ENCODE measurements around the gene CTNND1. TPM values are rescaled to one million over a fixed set of nuclear protein-coding genes. Genes with fewer than 3 reads are reported as not detected.

Gene CTNND1
- polyA plus RNA-seq, 4 donors, result 62.2 to 195 (median 119) TPM

GRCh38 chr11:57732661-57733060 lies 28.9 kb upstream of the CTNND1 start:
- H3K9me3 ChIP-seq (ENCODE audit: control insufficient read depth in 2 of 2, insufficient read depth in 1 of 2, low read depth in 1 of 2, low read length in 1 of 2), result no peaks in the 10 kb centered on the region
- H3K27ac ChIP-seq (ENCODE audit: low read depth in 1 of 3, low read length in 2 of 3), result no peak overlapping the region
- no peaks in the 10 kb centered on the region for H3K27me3 ChIP-seq (ENCODE audit: control insufficient read depth in 3 of 3, insufficient read depth in 3 of 3, low read length in 3 of 3)
- peaks cover 0 to 34% (median 0%) of the 10 kb centered on the region in 3 donors for H3K36me3 ChIP-seq (ENCODE audit: control insufficient read depth in 3 of 3, insufficient read depth in 2 of 3, low read depth in 1 of 3, low read length in 3 of 3)
- no peak overlapping the region for H3K4me3 ChIP-seq (ENCODE audit: low read depth in 1 of 3, low read length in 3 of 3)
- DNase-seq (peak in 1 of 2 donors; percentile 69), FAIRE-seq (no peak)
- H3K4me1 ChIP-seq (ENCODE audit: control insufficient read depth in 3 of 3, insufficient read depth in 2 of 3, low read depth in 1 of 3, low read length in 2 of 3), result peaks cover 0 to 13% (median 0%) of the 10 kb centered on the region in 3 donors
- WGBS, 3 donors, result 47 to 98% (median 54%) methylated on average over 1 of the region's 1 CpG

GRCh38 chr11:57735619-57736298 lies 25.8 kb upstream of the CTNND1 start:
- FAIRE-seq (no peak), DNase-seq (peak; percentile 26 to 51)
- no peak overlapping the region for H3K4me3 ChIP-seq (ENCODE audit: low read depth in 1 of 3, low read length in 3 of 3)
- peak overlapping the region in 1 of 3 donors; percentile 74 for H3K27ac ChIP-seq (ENCODE audit: low read depth in 1 of 3, low read length in 2 of 3)
- H3K4me1 ChIP-seq (ENCODE audit: control insufficient read depth in 3 of 3, insufficient read depth in 2 of 3, low read depth in 1 of 3, low read length in 2 of 3), result peaks cover 0 to 12% (median 0%) of the 10 kb centered on the region in 3 donors
- H3K27me3 ChIP-seq (ENCODE audit: control insufficient read depth in 3 of 3, insufficient read depth in 3 of 3, low read length in 3 of 3), result no peaks in the 10 kb centered on the region
- H3K9me3 ChIP-seq (ENCODE audit: control insufficient read depth in 2 of 2, insufficient read depth in 1 of 2, low read depth in 1 of 2, low read length in 1 of 2), result no peaks in the 10 kb centered on the region
- peaks cover 3 to 38% (median 6%) of the 10 kb centered on the region in 3 donors for H3K36me3 ChIP-seq (ENCODE audit: control insufficient read depth in 3 of 3, insufficient read depth in 2 of 3, low read depth in 1 of 3, low read length in 3 of 3)
- WGBS, 3 donors, result 67 to 75% (median 72%) methylated on average over 3 of the region's 3 CpGs

- no peaks in the 10 kb centered on the region for H3K27me3 ChIP-seq (ENCODE audit: control insufficient read depth in 3 of 3, insufficient read depth in 3 of 3, low read length in 3 of 3)
- peak within 1 kb of the TSS; percentile 89 to 95 (median 94) for H3K4me3 ChIP-seq (ENCODE audit: low read depth in 1 of 3, low read length in 3 of 3)
- DNase-seq, result peak; percentile 98
- no peak for FAIRE-seq
- WGBS, 3 donors, result 0 to 1% (median 0%) methylated on average over 68 to 75 of the region's 75 CpGs
- H3K4me1 ChIP-seq (ENCODE audit: control insufficient read depth in 3 of 3, insufficient read depth in 2 of 3, low read depth in 1 of 3, low read length in 2 of 3), result peaks cover 0 to 8% (median 6%) of the 10 kb centered on the region in 3 donors
- H3K27ac ChIP-seq (ENCODE audit: low read depth in 1 of 3, low read length in 2 of 3), result peak within 1 kb of the TSS; percentile 92 to 97 (median 96)
- H3K36me3 ChIP-seq (ENCODE audit: control insufficient read depth in 3 of 3, insufficient read depth in 2 of 3, low read depth in 1 of 3, low read length in 3 of 3), result peaks cover 10 to 49% (median 16%) of the 10 kb centered on the region in 3 donors
- no peaks in the 10 kb centered on the region for H3K9me3 ChIP-seq (ENCODE audit: control insufficient read depth in 2 of 2, insufficient read depth in 1 of 2, low read depth in 1 of 2, low read length in 1 of 2)
Observed at GRCh38 chr11:57741132-57742086, 20.2 kb upstream of the CTNND1 start, which contains the start of gene SELENOH. TSS of gene SELENOH (plus strand) at chr11:57741491. CDS start at chr11:57741596, 105 bp downstream.

- Histone ChIP-seq H3K9me3 (ENCODE audit: control insufficient read depth in 2 of 2, insufficient read depth in 1 of 2, low read depth in 1 of 2, low read length in 1 of 2) (no peaks in the 10 kb centered on the region), H3K4me3 (ENCODE audit: low read depth in 1 of 3, low read length in 3 of 3) (peak overlapping the region; percentile 89 to 95 (median 94)), H3K36me3 (ENCODE audit: control insufficient read depth in 3 of 3, insufficient read depth in 2 of 3, low read depth in 1 of 3, low read length in 3 of 3) (peaks cover 10 to 46% (median 16%) of the 10 kb centered on the region in 3 donors), H3K4me1 (ENCODE audit: control insufficient read depth in 3 of 3, insufficient read depth in 2 of 3, low read depth in 1 of 3, low read length in 2 of 3) (peaks cover 0 to 8% (median 5%) of the 10 kb centered on the region in 3 donors), H3K27me3 (ENCODE audit: control insufficient read depth in 3 of 3, insufficient read depth in 3 of 3, low read length in 3 of 3) (no peaks in the 10 kb centered on the region), H3K27ac (ENCODE audit: low read depth in 1 of 3, low read length in 2 of 3) (peak overlapping the region; percentile 92 to 97 (median 96))
- FAIRE-seq (no peak), DNase-seq (no peak)
- 2 to 3% (median 2%) methylated on average over 10 of the region's 10 CpGs for WGBS, 3 donors
Observed at GRCh38 chr11:57742087-57742452, 19.5 kb upstream of the CTNND1 start.

GRCh38 chr11:57744357-57744756 lies 17.2 kb upstream of the CTNND1 start:
- Histone ChIP-seq H3K27me3 (ENCODE audit: control insufficient read depth in 3 of 3, insufficient read depth in 3 of 3, low read length in 3 of 3) (no peaks in the 10 kb centered on the region), H3K4me1 (ENCODE audit: control insufficient read depth in 3 of 3, insufficient read depth in 2 of 3, low read depth in 1 of 3, low read length in 2 of 3) (peaks cover 0 to 8% (median 5%) of the 10 kb centered on the region in 3 donors), H3K4me3 (ENCODE audit: low read depth in 1 of 3, low read length in 3 of 3) (no peak overlapping the region), H3K36me3 (ENCODE audit: control insufficient read depth in 3 of 3, insufficient read depth in 2 of 3, low read depth in 1 of 3, low read length in 3 of 3) (peaks cover 6 to 38% (median 9%) of the 10 kb centered on the region in 3 donors), H3K9me3 (ENCODE audit: control insufficient read depth in 2 of 2, insufficient read depth in 1 of 2, low read depth in 1 of 2, low read length in 1 of 2) (no peaks in the 10 kb centered on the region), H3K27ac (ENCODE audit: low read depth in 1 of 3, low read length in 2 of 3) (no peak overlapping the region)
- DNase-seq (no peak), FAIRE-seq (no peak)
- WGBS, 3 donors, result 83 to 85% (median 84%) methylated on average over 2 of the region's 2 CpGs

- Histone ChIP-seq H3K27ac (ENCODE audit: low read depth in 1 of 3, low read length in 2 of 3) (no peak overlapping the region), H3K36me3 (ENCODE audit: control insufficient read depth in 3 of 3, insufficient read depth in 2 of 3, low read depth in 1 of 3, low read length in 3 of 3) (peaks cover 6 to 34% (median 9%) of the 10 kb centered on the region in 3 donors), H3K27me3 (ENCODE audit: control insufficient read depth in 3 of 3, insufficient read depth in 3 of 3, low read length in 3 of 3) (no peaks in the 10 kb centered on the region), H3K9me3 (ENCODE audit: control insufficient read depth in 2 of 2, insufficient read depth in 1 of 2, low read depth in 1 of 2, low read length in 1 of 2) (no peaks in the 10 kb centered on the region), H3K4me1 (ENCODE audit: control insufficient read depth in 3 of 3, insufficient read depth in 2 of 3, low read depth in 1 of 3, low read length in 2 of 3) (peaks cover 0 to 8% (median 5%) of the 10 kb centered on the region in 3 donors), H3K4me3 (ENCODE audit: low read depth in 1 of 3, low read length in 3 of 3) (no peak overlapping the region)
- 90 to 91% (median 91%) methylated on average over 5 of the region's 5 CpGs for WGBS, 3 donors
- DNase-seq (no peak), FAIRE-seq (no peak)
Observed at GRCh38 chr11:57745206-57745605, 16.4 kb upstream of the CTNND1 start.

- 86 to 90% (median 86%) methylated on average over 1 of the region's 1 CpG for WGBS, 3 donors
- no peak for FAIRE-seq
Observed at GRCh38 chr11:57746920-57747319, 14.7 kb upstream of the CTNND1 start.

GRCh38 chr11:57751176-57751575 lies 10.4 kb upstream of the CTNND1 start:
- Histone ChIP-seq H3K9me3 (ENCODE audit: control insufficient read depth in 2 of 2, insufficient read depth in 1 of 2, low read depth in 1 of 2, low read length in 1 of 2) (peaks cover 0 to 5% of the 10 kb centered on the region in 2 donors), H3K4me3 (ENCODE audit: low read depth in 1 of 3, low read length in 3 of 3) (no peak overlapping the region), H3K36me3 (ENCODE audit: control insufficient read depth in 3 of 3, insufficient read depth in 2 of 3, low read depth in 1 of 3, low read length in 3 of 3) (peaks cover 0 to 3% (median 0%) of the 10 kb centered on the region in 3 donors), H3K27ac (ENCODE audit: low read depth in 1 of 3, low read length in 2 of 3) (no peak overlapping the region), H3K27me3 (ENCODE audit: control insufficient read depth in 3 of 3, insufficient read depth in 3 of 3, low read length in 3 of 3) (no peaks in the 10 kb centered on the region), H3K4me1 (ENCODE audit: control insufficient read depth in 3 of 3, insufficient read depth in 2 of 3, low read depth in 1 of 3, low read length in 2 of 3) (peaks cover 0 to 4% (median 0%) of the 10 kb centered on the region in 3 donors)
- no peak for FAIRE-seq
- DNase-seq, result no peak

More at GRCh38 chr11:57746920-57747319, 14.7 kb upstream of the CTNND1 start:
- Histone ChIP-seq H3K27me3 (ENCODE audit: control insufficient read depth in 3 of 3, insufficient read depth in 3 of 3, low read length in 3 of 3) (no peaks in the 10 kb centered on the region), H3K4me1 (ENCODE audit: control insufficient read depth in 3 of 3, insufficient read depth in 2 of 3, low read depth in 1 of 3, low read length in 2 of 3) (peaks cover 0 to 8% (median 7%) of the 10 kb centered on the region in 3 donors), H3K4me3 (ENCODE audit: low read depth in 1 of 3, low read length in 3 of 3) (no peak overlapping the region), H3K36me3 (ENCODE audit: control insufficient read depth in 3 of 3, insufficient read depth in 2 of 3, low read depth in 1 of 3, low read length in 3 of 3) (peaks cover 6 to 33% (median 9%) of the 10 kb centered on the region in 3 donors), H3K27ac (ENCODE audit: low read depth in 1 of 3, low read length in 2 of 3) (no peak overlapping the region), H3K9me3 (ENCODE audit: control insufficient read depth in 2 of 2, insufficient read depth in 1 of 2, low read depth in 1 of 2, low read length in 1 of 2) (no peaks in the 10 kb centered on the region)
- DNase-seq, result no peak
